GM18499 (cell line): ENCODE measurements around the gene CCDC28B.

Experiments
- ATAC-seq: cut with Tn5 transposase; IDR thresholded peaks from one replicate; pipeline ENCODE4 v1.9.1; 2021; ENCODE audit warnings: moderate number of reproducible peaks; ENCODE audit not compliant: insufficient read depth, unreplicated experiment

Gene CCDC28B

GRCh38 chr1:32220746-32221580 lies 20.6 kb downstream of the CCDC28B start:
- no peak for ATAC-seq

GRCh38 chr1:32221581-32221979 lies 21.2 kb downstream of the CCDC28B start:
- ATAC-seq: no peak

GRCh38 chr1:32221980-32222755 lies 21.8 kb downstream of the CCDC28B start, which contains the start of the genes EIF3I and TMEM234:
Gene EIF3I (plus strand): TSS chr1:32222407. CDS start chr1:32222442, 35 bp downstream.
Gene TMEM234 (minus strand): TSS chr1:32222353. CDS start chr1:32222322, 31 bp downstream.
- no peak for ATAC-seq

GRCh38 chr1:32223683-32224082 lies 23.3 kb downstream of the CCDC28B start:
- no peak for ATAC-seq

GRCh38 chr1:32224285-32224684 lies 23.9 kb downstream of the CCDC28B start:
- ATAC-seq: no peak

- no peak for ATAC-seq
Measured at GRCh38 chr1:32228771-32229170, 28.4 kb downstream of the CCDC28B start.

- no peak for ATAC-seq
Measured at GRCh38 chr1:32231843-32232432, 31.5 kb downstream of the CCDC28B start.

- ATAC-seq: no peak
Measured at GRCh38 chr1:32232558-32233304, 32.3 kb downstream of the CCDC28B start.

GRCh38 chr1:32234792-32235191 lies 34.4 kb downstream of the CCDC28B start:
- no peak for ATAC-seq

- no peak for ATAC-seq
Measured at GRCh38 chr1:32239337-32239736, 38.9 kb downstream of the CCDC28B start.

- ATAC-seq: no peak
Measured at GRCh38 chr1:32239790-32240139, 39.4 kb downstream of the CCDC28B start.

GRCh38 chr1:32240140-32240951 lies 40.0 kb downstream of the CCDC28B start:
- ATAC-seq: no peak

- ATAC-seq: no peak
Measured at GRCh38 chr1:32241001-32241763, 40.8 kb downstream of the CCDC28B start.

GRCh38 chr1:32242341-32242851 lies 42.0 kb downstream of the CCDC28B start:
- no peak for ATAC-seq

- no peak for ATAC-seq
Measured at GRCh38 chr1:32246888-32247273, 46.5 kb downstream of the CCDC28B start, which contains the start of gene FAM167B. Gene FAM167B (plus strand): TSS chr1:32247222. CDS start chr1:32247422, 200 bp downstream.

GRCh38 chr1:32247452-32247851 lies 47.1 kb downstream of the CCDC28B start:
- no peak for ATAC-seq

- no peak for ATAC-seq
Measured at GRCh38 chr1:32247983-32248889, 47.8 kb downstream of the CCDC28B start.
